HG03460 (cell line): ENCODE measurements around the gene PIK3R3.

Experiments used
- ATAC-seq: cut with Tn5 transposase; IDR thresholded peaks from one replicate; pipeline ENCODE4 v1.9.1; 2021; ENCODE audit not compliant: unreplicated experiment

Gene PIK3R3

DNA sequence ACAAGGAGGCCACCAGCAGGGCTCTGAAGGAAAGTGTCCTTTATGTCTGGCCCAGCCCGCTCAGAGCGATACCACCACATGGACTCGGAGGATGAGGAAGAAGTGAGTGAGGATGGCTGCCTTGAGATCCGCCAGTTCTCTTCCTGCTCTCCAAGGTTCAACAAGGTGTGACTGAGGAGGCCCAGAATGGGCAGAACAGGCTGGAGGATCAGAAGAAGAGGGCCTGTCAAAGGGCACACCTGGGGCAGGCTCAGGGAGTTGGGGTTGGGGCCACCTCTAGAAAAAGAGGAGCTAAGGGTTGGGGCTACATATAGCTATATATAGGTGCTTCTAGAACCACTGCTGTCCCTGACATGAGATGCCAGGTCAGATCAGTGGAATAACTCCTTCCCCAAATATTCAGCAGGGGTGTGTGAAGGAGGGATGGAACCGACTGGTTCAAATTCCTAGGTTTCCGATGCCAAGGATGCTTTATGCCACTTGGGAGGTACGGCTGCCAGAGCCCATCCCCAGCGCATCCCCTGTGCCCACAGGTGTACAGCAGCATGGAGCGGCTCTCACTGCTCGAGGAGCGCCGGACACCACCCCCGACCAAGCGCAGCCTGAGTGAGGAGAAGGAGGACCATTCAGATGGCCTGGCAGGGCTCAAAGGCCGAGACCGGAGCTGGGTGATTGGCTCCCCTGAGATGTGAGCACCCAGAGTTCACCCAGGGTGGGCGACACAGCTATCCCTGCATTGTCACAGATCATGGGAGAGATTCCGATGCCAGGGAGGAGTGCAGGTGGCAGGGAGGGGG is 102.2 kb downstream of the PIK3R3 start:
- ATAC-seq, result no peak

DNA sequence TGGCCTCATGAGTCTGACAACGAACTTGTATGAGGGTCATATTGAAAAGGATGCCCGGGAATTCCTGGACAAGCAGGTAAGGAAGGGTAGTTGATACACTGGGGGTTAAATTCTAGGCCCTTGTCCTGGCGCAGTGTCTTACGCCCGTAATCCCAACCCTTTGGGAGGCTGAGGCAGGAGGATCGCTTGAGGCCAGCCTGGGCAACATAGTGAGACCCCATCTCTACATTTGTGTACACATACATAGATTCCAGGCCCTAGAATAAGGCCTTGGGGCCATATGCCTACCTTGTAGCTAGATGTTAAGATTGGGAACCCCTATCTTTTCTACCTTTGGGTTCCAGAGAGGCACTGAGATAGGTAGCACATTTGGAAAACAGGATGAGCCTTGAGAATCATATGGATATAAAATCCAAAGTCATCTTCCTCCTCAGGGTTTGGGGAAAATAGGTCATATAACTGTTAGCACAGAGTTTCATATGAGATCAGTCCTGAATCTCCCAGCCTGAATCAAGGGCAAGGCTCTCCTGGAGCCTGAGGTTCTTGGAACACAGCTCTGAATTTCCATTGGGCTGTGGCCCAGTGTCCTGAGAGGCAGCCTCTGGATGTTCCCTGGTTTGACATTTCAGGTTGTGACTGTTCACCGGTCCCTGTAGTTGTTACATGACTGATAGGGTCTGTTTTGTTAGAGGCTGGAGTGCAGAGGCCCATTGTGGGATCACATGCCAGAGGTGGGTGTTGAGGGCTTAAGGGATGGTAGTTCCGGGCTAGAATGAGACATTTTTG is 104.4 kb downstream of the PIK3R3 start:
- ATAC-seq, result no peak

DNA sequence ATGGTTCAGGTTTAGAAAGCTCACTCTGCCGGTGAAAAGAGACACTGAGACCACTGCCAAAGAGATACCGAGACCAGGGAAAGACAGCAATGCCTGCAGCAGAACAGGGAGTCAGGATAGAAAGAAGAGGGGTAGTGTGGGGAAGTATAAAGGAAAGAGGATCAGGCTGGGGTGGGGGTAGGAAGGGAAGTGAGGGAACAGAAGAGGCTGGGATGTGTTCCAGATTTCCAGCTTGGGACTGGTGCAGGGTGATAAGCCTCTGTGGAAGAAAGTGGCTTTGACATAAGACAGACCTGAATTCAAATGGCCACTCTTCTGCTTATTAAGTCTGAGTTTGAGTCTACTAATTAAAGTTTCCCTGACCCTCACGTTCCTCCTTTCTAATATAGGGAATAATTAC is 105.9 kb downstream of the PIK3R3 start:
- ATAC-seq, result no peak

DNA sequence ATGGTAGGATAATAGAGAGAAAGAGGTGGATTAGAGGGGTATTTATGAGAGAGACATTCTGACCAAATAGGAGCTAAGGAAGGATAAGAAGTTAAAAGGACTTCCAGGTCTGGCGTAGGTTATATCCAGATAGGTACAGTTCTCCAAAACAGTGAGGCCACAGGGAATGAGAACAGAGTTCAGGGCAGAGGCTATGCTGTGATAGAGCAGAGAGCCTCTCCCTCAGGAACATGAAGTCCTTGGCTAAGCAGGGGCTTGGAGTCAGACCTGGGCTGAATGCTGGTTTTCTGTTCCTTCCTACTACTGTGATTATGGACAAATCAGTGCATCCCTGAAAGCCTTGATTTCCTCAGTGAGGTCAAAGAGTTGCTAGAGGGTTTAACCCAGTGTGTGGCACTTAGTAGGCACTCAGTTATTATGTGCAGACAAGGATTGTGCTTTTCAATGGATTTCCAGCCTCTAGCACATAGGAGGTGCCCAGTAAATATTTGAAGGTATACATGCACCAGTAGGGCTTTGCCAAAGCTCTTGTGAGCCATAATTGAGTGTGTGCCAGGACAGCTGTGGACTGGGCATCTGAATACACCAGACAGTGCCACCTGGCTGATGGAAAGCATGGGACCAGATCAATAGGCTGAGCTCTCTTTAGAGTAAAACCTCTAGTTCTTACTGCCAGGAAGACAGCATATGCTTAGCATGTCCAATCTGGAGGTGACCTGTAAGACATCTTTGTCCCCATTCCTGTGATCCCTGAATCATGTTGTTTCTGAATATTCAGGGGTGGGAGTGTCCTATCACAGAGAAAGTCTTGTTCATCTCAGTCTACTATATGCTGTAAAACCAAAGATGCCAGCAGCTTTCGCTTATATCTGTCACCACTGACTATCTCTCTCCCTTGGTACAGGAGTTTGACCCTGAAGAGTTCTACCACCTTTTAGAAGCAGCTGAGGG is 111.1 kb downstream of the PIK3R3 start:
- no peak for ATAC-seq

DNA sequence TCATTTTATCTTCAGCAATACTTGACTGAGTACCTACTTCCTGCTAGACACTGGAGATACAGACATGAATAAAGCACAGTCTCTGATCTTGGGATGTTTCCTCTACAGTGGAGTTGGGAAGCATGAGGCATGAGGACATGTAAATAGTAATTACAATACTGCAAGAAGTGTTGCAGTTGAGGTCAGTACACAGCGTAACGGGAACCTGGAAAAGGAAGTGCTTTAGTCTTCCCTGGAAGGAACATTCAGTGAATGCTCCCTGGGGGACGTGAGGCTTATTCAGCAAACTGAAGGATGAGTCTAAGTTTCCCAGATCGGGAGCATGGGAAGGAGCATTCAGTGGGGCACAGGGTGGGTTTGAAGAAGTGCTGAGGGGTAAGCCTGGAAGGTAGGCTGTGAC is 112.4 kb downstream of the PIK3R3 start:
- no peak for ATAC-seq

DNA sequence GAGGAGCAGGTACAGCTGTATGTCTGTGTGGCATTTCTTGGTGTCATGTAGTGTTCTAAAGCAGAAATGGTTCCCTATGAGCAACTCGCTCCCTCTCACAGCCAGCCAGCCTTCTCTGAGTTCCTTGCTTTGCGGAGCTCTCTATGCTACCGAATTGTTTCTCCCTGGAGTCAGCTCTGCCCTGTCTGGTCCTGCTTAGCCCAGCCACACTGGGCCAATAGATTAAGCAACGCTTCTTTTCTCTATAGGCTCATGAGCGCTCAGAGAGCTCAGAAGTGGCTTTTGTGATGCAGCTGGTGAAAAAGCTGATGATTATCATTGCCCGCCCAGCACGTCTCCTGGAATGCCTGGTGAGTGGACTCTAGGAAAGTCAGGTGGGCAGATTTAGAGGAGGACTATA is 113.1 kb downstream of the PIK3R3 start:
- ATAC-seq, result no peak

DNA sequence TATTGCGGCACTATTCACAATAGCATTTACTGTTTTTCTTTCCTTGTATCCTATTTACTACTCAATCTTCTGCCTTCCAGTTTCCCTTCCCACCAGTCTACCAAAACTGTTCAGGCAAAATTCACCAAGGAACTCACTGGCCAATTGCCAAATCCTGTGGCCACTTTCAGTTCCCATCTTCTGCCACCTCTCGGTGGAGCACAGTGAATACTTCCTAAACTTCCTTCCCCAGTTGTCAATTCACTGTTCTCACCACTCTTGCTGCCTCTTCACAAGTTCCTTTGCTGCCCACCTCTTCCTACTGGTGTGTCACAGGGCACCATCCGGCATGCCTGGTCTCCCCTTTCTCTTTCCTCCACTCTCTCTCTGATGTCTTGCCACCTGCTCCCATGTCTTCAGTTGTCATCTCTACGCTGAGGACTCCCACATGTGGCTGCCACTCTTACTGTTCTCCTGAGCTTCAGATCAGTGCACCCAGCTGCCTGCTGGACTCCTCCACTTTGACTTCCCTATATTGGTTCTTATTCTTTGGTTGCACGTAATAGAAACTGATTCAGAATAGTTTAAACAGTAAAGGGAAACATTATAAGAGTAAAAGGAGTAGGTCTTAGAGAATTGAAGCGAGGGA is 114.4 kb downstream of the PIK3R3 start:
- no peak for ATAC-seq

DNA sequence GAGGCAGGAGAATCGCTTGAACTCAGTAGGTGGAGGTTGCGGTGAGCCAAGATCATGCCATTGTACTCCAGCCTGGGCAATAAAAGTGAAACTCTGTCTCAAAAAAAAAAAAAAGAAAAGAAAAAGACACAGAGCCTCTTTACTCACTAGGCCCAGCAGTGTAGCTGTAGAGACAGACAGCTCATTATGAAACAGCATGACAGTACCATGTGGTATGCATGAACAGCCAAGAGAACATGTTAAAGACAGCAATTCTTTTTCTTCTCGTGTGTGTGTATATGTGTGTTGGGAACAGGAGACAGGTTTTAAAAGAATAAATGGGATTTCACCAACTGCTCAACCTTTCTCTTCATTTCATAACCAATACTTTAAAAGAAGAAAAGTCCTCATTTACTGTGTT is 118.8 kb downstream of the PIK3R3 start:
- no peak for ATAC-seq

DNA sequence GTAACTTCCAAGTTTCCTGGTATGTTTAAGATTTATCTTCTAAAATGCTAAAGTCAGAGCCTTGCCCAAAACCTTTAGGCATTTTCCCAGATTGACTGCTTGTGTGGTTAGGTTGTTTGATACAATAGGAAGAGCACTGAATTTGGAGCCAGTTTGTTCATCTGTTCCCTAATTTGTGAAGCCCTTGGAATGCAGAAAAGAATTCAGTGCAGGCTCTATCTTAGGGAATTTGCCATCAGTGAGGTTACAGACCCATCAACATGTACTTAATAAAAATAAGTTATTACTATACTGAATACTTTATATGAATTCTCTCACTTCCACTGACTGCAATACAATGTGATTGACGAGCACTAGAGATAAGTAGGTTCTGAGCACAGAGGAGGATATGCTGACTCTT is 120.2 kb downstream of the PIK3R3 start:
- no peak for ATAC-seq

DNA sequence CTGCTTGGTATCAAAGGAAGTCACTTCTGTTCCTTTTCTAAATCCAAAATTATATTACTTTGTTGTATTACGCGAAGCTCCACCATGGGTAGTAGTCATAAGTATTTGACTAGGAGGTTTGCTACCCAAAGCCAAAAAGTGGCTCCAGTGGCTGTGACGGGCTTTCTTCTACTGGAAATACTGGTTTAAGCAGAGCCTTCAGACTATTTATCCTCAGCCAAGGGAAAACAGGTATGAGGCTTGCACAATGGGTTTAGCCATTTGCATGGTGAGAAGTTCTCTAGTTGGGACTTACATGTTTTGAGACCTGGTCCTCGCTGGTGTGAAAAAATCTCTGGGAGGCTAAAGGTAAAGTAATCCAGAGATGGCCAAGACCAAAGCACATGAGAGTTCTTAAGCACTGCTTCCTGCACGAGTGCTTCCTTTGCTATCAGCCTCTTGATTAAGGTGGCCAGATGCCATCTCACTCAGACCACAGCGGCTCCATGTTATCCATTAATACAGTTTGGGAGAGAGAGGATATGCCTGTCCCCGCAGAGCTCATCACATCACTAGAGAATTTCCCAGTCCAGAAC is 121.2 kb downstream of the PIK3R3 start:
- ATAC-seq, result no peak

DNA sequence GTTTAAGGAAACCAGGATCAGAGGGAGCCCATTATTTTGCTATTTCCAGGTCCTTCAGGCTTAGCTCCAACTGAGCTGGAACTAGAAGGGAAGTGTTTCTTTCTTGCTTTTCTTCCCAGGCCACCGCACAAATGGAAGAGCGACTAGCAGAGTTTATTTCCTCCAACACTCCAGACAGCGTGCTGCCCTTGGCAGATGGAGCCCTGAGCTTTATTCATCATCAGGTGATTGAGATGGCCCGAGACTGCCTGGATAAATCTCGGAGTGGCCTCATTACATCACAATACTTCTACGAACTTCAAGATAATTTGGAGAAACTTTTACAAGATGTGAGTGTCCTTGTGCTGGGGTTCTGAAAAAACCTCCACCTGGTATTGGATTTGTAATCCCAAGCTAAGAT is 121.8 kb downstream of the PIK3R3 start:
- ATAC-seq, result no peak

DNA sequence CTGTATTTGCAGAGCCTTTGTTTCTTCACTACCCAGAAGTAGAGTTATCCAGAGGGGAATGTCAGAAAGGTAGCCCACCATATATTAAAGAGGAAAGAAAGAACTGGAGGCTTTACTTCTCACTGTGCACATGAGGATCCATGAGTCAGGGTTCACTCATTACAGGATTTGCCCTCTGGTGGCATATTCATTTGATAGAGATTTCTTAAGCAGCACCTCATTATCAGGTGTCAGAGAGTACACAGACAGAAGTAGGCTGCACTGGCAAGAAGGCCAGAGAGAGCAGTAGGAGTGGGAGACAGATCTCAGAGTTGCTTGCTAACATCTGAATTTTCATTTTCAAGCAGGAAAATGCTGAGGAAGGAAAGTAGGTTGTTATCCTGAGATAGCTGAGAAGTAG is 123.8 kb downstream of the PIK3R3 start:
- no peak for ATAC-seq

DNA sequence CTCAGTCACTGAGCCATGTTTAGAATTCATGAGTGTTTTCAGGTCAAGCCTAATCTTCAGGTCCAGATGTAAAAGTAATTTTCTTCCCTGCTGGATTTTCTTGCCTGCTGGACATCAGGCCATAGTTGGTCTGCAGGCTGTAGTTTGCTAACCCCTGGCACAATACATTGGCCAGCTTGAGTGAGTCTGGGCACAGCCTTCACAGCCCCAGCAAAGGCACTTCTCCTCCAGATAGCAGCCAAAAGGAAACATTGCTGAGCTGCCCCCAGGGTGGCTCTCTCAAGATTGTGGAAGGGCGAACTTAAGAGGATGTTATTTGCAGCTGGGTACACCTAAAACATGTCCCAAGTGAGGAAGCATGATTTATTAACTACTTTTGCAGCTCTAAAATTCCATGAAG is 126.8 kb downstream of the PIK3R3 start:
- no peak for ATAC-seq

DNA sequence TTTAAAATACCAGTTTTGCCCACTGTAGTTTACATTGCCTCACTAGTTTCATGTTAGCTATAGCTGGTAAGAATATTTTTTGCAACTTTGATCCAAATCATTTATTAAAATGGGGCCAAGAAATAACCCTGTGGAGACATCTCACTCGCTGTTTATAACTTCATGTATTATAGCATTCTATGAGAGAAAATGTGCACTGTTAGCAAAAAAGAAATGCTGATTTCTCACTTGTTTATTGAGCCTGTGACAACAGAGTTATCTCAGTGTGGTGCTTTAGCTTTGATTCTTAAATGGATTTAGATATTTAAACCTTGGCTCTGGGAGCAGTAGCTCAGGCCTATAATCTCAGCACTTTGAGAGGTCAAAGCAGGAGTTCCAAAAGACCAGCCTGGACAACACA is 127.9 kb downstream of the PIK3R3 start:
- ATAC-seq, result no peak

DNA sequence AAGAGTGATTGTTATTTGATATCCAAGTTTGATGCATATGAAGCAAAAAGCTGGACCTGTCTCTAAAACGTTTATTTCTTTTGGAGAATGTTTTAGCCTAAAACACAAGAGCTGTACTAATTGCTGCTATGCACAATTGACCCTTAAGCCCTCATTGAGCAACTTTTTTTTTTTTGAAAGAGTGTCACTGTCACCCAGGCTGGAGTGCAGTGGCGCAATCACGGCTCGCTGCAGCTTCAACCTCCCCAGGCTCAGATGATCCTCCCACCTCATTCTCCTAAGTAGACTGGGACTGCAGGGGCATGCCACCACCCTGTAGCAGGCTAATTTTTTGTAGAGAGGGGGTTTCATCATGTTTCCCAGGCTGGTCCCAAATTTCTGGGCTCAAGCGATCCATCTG is 129.1 kb downstream of the PIK3R3 start:
- ATAC-seq, result no peak

DNA sequence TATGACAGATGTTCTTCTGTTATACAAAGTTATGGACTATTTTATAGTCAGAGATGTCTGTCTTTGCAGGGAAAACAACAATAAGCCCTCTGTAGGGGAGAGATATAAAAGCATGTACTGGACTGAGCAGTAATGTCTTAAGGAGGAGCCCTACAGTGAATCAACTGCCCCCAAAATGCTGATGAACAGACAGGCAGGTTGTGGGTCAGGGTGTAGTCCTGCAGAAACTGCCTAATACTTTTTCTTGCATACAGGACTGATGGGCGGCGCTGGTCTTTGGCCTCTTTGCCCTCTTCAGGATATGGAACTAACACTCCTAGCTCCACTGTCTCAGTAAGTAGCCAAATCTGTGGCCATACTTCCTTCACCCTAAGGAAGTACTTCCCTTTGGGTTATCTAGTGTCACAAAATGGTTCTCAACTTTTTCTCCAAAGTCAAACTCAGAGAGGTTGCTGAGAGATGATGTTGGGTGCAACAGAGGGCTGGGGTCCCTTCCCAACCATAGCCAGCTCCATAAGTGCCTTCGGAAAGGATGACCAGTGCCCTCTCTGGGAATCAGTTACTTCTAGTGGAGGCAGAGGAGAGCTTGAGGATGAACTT is 129.8 kb downstream of the PIK3R3 start:
- no peak for ATAC-seq

DNA sequence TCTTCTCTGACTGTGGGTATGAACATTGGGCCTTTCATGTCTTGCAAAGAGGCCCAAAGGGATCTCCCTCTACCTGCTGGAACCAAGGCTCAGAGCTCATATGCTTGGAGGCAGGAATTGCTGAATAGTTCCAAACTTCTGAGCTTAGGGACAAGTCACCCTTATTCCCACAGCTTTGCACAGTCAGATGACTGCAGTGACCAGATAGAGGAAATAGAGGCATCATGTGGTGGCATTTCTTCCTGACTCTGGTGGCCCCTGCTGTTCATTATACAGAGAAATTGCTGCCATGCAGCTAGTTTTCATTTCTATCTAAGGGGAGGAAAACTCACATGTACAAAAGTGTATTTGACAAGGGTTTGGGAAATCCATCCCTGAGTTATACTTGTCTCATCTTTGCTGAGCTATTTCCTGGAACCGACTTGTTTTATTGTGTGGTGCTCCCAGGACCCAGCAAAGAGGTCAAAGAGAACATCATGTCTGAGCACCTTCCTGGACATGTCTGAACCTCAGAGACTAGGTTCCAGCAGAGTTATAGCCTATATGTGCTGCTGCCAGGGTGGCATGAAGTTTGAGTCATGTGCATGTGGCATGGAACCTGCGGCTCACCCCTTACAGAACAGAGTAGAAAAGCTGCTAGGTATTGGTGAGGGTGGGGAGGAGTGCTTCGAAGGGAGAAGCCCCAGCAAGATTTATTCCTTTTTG is 131.2 kb downstream of the PIK3R3 start:
- ATAC-seq, result no peak

DNA sequence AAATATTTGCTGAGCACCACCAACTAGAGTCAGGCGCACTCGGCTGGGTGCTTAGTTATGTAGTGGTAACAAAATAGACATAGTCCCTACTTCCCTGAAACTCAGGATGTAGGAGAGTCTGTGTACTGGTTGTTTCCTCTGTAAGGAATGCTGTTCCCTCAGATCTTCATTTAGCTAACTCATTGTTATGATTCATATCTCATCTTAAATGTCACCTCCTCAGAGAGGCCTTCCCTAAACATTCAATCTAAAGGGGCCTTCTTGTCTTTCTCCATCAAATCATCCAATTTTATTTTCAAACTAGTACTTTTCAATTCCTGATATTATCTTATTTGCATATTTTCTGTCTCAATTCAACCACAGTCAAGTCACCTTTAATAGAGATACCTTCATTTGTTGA is 132.9 kb downstream of the PIK3R3 start:
- no peak for ATAC-seq

DNA sequence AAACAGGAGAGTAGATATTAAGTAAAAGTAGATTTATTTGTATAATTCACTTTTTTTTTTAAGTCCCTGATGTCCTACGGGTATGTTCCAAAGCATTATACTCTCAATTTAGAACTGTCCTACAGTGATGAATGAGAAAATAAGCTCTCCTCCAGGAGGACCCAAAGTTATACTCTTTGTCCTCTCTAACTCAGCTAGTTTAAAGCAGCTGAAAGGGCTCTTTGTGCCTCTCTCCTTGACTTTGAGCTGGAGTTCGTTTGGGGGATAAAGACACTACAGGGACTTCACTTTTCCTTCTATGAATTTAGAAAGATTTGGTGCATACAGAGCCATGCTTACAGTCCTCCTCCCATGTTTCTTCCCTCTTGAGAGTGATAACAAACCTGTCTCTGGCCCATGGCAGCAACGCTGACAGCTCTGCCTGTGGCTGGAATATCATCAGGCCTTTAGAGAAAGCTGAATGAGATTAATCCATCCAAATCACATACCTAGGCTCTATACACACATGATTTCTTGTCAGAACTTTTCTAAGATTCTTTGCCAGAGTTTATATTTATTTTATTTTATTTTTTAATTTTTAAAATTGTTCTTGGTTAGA is 134.3 kb downstream of the PIK3R3 start:
- ATAC-seq, result no peak
